GM18861 (cell line): ENCODE measurements around the gene WNT2B.

Experiments used
- ATAC-seq: cut with Tn5 transposase; IDR thresholded peaks from one replicate; pipeline ENCODE4 v1.9.1; 2021; ENCODE audit not compliant: unreplicated experiment

WNT2B gene

DNA sequence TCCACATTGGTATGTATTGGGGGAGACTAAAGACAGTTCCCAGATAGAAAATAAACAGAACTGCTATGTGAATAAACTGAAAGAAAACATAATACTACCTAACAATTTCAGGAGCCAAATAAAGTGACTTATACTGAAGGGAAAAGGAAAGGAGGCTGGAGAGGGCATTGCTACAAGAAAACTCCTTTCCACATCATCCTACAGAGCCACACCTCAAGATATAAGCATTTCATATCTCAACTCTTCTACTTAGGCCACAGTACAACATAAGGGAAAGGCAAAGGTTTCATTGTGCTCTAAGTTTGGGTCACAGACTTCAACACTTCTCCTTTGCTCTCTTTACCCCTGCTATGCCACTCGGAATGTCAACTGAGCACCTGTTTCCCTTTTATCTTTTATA lies 55.3 kb downstream of the WNT2B start:
- no peak for ATAC-seq

DNA sequence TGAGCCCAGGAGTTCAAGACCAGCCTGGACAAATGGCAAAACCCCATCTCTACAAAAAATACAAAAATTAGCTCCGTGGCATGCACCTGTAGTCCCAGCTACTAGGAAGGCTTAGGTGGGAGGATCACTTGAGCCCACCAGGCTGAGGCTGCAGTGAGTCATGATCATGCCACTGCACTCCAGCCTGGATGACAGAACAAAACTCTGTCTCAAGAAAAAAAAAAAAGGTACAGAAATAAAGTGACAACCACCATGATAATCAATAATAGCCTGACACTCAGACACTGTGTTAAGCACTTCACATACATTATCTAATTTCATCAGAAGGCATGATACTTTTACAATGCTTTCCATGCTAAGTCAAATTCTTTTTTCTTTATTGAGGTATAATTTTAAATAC lies 57.0 kb downstream of the WNT2B start:
- no peak for ATAC-seq

DNA sequence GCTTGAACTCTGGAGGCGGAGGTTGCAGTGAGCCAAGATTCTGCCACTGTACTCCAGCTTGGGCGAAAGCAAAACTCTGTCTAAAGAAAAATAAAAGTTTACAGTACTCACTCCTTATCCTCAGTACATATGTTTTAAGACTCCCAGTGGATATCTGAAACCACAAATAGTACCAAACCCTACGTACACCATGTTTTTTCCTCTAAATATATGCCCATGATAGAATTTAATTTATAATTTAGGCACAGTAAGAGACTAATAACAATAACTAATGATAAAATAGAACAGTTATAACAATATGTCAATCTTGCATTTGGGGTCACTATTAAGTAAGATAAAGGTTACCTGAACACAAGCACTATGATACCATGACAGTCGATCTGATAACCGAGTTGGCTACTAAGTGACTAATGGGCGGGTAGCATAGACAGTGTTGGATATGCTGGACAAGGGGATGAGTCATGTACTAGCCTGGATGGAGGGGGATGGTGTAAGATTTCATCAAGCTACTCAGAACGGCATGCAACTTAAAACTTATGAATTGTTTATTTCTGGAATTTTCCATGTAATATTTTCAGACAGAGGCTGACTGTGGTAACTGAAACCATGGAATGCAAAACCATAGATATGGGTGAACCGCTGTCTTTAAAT lies 66.5 kb downstream of the WNT2B start:
- ATAC-seq = no peak

DNA sequence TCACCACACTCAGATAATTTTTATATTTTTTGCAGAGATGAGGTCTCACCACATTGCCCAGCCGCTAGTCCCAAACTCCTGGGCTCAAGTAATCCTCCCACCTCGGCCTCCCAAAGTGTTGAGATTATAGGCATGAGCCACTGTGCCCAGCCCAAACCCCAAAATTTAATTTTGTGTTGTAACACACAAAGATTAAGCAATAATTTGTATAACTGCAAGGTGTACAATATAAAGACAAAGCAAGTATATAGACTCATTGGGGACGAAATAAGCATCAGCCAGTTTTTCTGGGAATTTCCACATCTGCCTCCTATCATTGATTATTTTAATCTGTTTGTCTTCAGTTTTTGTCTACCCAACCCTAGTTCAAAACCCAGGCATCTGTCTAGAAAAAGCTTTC lies 67.5 kb downstream of the WNT2B start:
- ATAC-seq = no peak
